GM23338 (cell line): Measurements from ENCODE around the gene MYH2. TPM values are rescaled to one million over a fixed set of nuclear protein-coding genes. Genes with fewer than 3 reads are reported as not detected.

Experiments used
- ATAC-seq: fragments of 200-7000 bp; cut with Tn5 transposase; 3 replicates; pipeline ENCODE4 v1.9.1; 2020
- DNase-seq: peaks from one replicate; pipeline ENCODE4 v3.0.0-alpha.2; 2015; ENCODE audit warnings: low spot score
- H2AFZ ChIP-seq: fragments of 200-600 bp; sonication (generic); 2 replicates; pipeline ENCODE4 v1.8.0; 2016; ENCODE audit warnings: antibody characterized with exemption, mild to moderate bottlenecking, moderate library complexity
- H3F3A ChIP-seq: fragments of 200-600 bp; sonication (generic); replicated peaks from 2 replicates; pipeline ENCODE4 v1.8.0; 2017; ENCODE audit warnings: antibody characterized with exemption, mixed run types, low read depth
- H3K27ac ChIP-seq: fragments of 200-600 bp; sonication (generic); 2 replicates; pipeline ENCODE4 v1.6.1; 2016; ENCODE audit warnings: low read depth
- H3K27me3 ChIP-seq: fragments of 200-600 bp; sonication (generic); 2 replicates; pipeline ENCODE4 v1.8.0; 2016; ENCODE audit warnings: mild to moderate bottlenecking, mixed run types, moderate library complexity; ENCODE audit not compliant: insufficient read depth
- H3K36me3 ChIP-seq: fragments of 200-600 bp; sonication (generic); 2 replicates; pipeline ENCODE4 v1.8.0; 2016; ENCODE audit warnings: mild to moderate bottlenecking; ENCODE audit not compliant: insufficient read depth
- H3K4me1 ChIP-seq: fragments of 200-600 bp; sonication (generic); 2 replicates; pipeline ENCODE4 v1.8.0; 2016; ENCODE audit warnings: mild to moderate bottlenecking, moderate library complexity; ENCODE audit not compliant: insufficient read depth
- H3K4me2 ChIP-seq: fragments of 200-600 bp; sonication (generic); 2 replicates; pipeline ENCODE4 v1.7.1; 2017; ENCODE audit warnings: mixed run types
- H3K4me3 ChIP-seq: fragments of 200-600 bp; sonication (generic); 2 replicates; pipeline ENCODE4 v1.6.1; 2016; ENCODE audit warnings: mixed run types
- H3K79me2 ChIP-seq: fragments of 200-600 bp; sonication (generic); replicated peaks from 2 replicates; pipeline ENCODE4 v1.8.0; 2017; ENCODE audit warnings: mild to moderate bottlenecking; ENCODE audit not compliant: insufficient read depth
- H3K9me2 ChIP-seq: fragments of 200-600 bp; sonication (generic); 2 replicates; pipeline ENCODE4 v1.8.0; 2017; ENCODE audit not compliant: insufficient read depth
- H4K20me1 ChIP-seq: fragments of 200-600 bp; sonication (generic); replicated peaks from 2 replicates; pipeline ENCODE4 v1.8.0; 2017; ENCODE audit warnings: mild to moderate bottlenecking; ENCODE audit not compliant: insufficient read depth
- H3K27ac Mint-ChIP-seq: 2 replicates; pipeline ENCODE4 v1.8.0; 2020; ENCODE audit warnings: inconsistent platforms, mild to moderate bottlenecking, moderate library complexity, mixed read lengths
- H3K27me3 Mint-ChIP-seq: 3 replicates; pipeline ENCODE4 v1.8.0; 2022; ENCODE audit warnings: low read depth, mild to moderate bottlenecking, moderate library complexity, mixed read lengths, inconsistent platforms; ENCODE audit not compliant: insufficient read depth, poor library complexity
- H3K36me3 Mint-ChIP-seq: 3 replicates; pipeline ENCODE4 v1.8.0; 2021; ENCODE audit warnings: low read depth, mild to moderate bottlenecking, inconsistent platforms, moderate library complexity, mixed read lengths
- H3K4me1 Mint-ChIP-seq: 3 replicates; pipeline ENCODE4 v1.8.0; 2020; ENCODE audit warnings: mild to moderate bottlenecking, inconsistent platforms, mixed read lengths
- H3K4me3 Mint-ChIP-seq: 3 replicates; pipeline ENCODE4 v1.8.0; 2021; ENCODE audit warnings: moderate library complexity, mild to moderate bottlenecking, inconsistent platforms, mixed read lengths
- H3K9me3 Mint-ChIP-seq: 3 replicates; pipeline ENCODE4 v1.8.0; 2020; ENCODE audit warnings: moderate library complexity, mild to moderate bottlenecking, inconsistent platforms, mixed read lengths
- ETS1 ChIP-seq: IDR thresholded peaks from 2 replicates; pipeline ENCODE4 v1.6.1; 2016; ENCODE audit warnings: antibody characterized with exemption
- EZH2 ChIP-seq: fragments of 200-600 bp; sonication (generic); IDR thresholded peaks from one replicate; pipeline ENCODE4 v1.8.0; 2017; ENCODE audit warnings: antibody characterized with exemption, mild to moderate bottlenecking, low read depth; ENCODE audit not compliant: unreplicated experiment
- EZH2phosphoT487 ChIP-seq: fragments of 200-600 bp; sonication (generic); IDR thresholded peaks from one replicate; pipeline ENCODE4 v1.8.1; 2018; ENCODE audit warnings: antibody characterized with exemption; ENCODE audit not compliant: unreplicated experiment
- JUNB ChIP-seq: IDR thresholded peaks from one replicate; pipeline ENCODE4 v1.6.1; 2016; ENCODE audit warnings: antibody characterized with exemption; ENCODE audit not compliant: unreplicated experiment
- NANOG ChIP-seq: IDR thresholded peaks from 2 replicates; pipeline ENCODE4 v1.6.1; 2016; ENCODE audit warnings: antibody characterized with exemption, borderline replicate concordance
- POLR2AphosphoS5 ChIP-seq: IDR thresholded peaks from 2 replicates; pipeline ENCODE4 v1.6.1; 2016; ENCODE audit warnings: antibody characterized with exemption, low read depth
- ZNF114 ChIP-seq: fragments of 250-450 bp; sonication (Bioruptor Pico); IDR thresholded peaks from 2 replicates; pipeline ENCODE4 v1.5.0; 2020; ENCODE audit warnings: mild to moderate bottlenecking, moderate library complexity
- ZNF331 ChIP-seq: fragments of 250-450 bp; sonication (Bioruptor Pico); IDR thresholded peaks from 2 replicates; pipeline ENCODE4 v1.5.0; 2020; ENCODE audit warnings: low read depth, mild to moderate bottlenecking, moderate library complexity
- polyA plus RNA-seq: library from polyadenylated mRNA; unstranded; fragments of >200 nt; fragmentation: Nextera tagmentation; extraction: Ambion mirVana; gene quantifications from 2 replicates; pipeline ENCODE4 v1.2.1, GENCODE V29; 2016
- total RNA-seq: library from RNA; depleted of rRNA; stranded (reverse); fragments of >200 nt; shearing (Covaris generic); gene quantifications from 2 replicates; pipeline ENCODE4 v1.2.3, GENCODE V29; 2014
- TF ChIP-seq, protein P1 (sequence below): fragments of 250-450 bp; sonication (Bioruptor Pico); IDR thresholded peaks from 2 replicates; pipeline ENCODE4 v1.5.0; 2020; ENCODE audit warnings: mild to moderate bottlenecking, moderate library complexity

MYH2 gene
- total and polyA plus RNA-seq, 2 experiments from 2014 or later = 7.5 to 27.7 TPM

- Histone ChIP-seq H3K4me2 (no peak overlapping the region), H3K27ac (no peak overlapping the region), H3K27me3 (no peaks in the 10 kb centered on the region), H4K20me1 (no peaks in the 10 kb centered on the region), H3K36me3 (no peaks in the 10 kb centered on the region), H3K4me1 (no peaks in the 10 kb centered on the region), H3K9me2 (no peaks in the 10 kb centered on the region), H2AFZ (no peak overlapping the region), H3F3A (no peaks in the 10 kb centered on the region), H3K4me3 (no peak overlapping the region), H3K79me2 (no peaks in the 10 kb centered on the region)
- no peak for DNase-seq
- peaks cover 2% of the 10 kb centered on the region; the same call in 1 of the 3 replicates for H3K9me3 Mint-ChIP-seq
- H3K27ac Mint-ChIP-seq = no peak overlapping the region
- TF ChIP-seq POLR2AphosphoS5 (no peak), ZNF114 (CRISPR knock-in tag) (no peak), ETS1 (no peak), EZH2 (no peak), NANOG (no peak), ZNF331 (no peak), EZH2phosphoT487 (no peak), JUNB (no peak)
- TF ChIP-seq, protein P1, sequence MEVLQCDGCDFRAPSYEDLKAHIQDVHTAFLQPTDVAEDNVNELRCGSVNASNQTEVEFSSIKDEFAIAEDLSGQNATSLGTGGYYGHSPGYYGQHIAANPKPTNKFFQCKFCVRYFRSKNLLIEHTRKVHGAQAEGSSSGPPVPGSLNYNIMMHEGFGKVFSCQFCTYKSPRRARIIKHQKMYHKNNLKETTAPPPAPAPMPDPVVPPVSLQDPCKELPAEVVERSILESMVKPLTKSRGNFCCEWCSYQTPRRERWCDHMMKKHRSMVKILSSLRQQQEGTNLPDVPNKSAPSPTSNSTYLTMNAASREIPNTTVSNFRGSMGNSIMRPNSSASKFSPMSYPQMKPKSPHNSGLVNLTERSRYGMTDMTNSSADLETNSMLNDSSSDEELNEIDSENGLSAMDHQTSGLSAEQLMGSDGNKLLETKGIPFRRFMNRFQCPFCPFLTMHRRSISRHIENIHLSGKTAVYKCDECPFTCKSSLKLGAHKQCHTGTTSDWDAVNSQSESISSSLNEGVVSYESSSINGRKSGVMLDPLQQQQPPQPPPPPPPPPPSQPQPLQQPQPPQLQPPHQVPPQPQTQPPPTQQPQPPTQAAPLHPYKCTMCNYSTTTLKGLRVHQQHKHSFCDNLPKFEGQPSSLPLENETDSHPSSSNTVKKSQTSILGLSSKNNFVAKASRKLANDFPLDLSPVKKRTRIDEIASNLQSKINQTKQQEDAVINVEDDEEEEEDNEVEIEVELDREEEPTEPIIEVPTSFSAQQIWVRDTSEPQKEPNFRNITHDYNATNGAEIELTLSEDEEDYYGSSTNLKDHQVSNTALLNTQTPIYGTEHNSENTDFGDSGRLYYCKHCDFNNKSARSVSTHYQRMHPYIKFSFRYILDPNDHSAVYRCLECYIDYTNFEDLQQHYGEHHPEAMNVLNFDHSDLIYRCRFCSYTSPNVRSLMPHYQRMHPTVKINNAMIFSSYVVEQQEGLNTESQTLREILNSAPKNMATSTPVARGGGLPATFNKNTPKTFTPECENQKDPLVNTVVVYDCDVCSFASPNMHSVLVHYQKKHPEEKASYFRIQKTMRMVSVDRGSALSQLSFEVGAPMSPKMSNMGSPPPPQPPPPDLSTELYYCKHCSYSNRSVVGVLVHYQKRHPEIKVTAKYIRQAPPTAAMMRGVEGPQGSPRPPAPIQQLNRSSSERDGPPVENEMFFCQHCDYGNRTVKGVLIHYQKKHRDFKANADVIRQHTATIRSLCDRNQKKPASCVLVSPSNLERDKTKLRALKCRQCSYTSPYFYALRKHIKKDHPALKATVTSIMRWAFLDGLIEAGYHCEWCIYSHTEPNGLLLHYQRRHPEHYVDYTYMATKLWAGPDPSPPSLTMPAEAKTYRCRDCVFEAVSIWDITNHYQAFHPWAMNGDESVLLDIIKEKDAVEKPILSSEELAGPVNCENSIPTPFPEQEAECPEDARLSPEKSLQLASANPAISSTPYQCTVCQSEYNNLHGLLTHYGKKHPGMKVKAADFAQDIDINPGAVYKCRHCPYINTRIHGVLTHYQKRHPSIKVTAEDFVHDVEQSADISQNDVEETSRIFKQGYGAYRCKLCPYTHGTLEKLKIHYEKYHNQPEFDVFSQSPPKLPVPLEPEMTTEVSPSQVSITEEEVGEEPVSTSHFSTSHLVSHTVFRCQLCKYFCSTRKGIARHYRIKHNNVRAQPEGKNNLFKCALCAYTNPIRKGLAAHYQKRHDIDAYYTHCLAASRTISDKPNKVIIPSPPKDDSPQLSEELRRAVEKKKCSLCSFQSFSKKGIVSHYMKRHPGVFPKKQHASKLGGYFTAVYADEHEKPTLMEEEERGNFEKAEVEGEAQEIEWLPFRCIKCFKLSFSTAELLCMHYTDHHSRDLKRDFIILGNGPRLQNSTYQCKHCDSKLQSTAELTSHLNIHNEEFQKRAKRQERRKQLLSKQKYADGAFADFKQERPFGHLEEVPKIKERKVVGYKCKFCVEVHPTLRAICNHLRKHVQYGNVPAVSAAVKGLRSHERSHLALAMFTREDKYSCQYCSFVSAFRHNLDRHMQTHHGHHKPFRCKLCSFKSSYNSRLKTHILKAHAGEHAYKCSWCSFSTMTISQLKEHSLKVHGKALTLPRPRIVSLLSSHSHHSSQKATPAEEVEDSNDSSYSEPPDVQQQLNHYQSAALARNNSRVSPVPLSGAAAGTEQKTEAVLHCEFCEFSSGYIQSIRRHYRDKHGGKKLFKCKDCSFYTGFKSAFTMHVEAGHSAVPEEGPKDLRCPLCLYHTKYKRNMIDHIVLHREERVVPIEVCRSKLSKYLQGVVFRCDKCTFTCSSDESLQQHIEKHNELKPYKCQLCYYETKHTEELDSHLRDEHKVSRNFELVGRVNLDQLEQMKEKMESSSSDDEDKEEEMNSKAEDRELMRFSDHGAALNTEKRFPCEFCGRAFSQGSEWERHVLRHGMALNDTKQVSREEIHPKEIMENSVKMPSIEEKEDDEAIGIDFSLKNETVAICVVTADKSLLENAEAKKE (CRISPR knock-in tag) = no peak
- no peak overlapping the region for H3K4me3 Mint-ChIP-seq
- H3K27me3 Mint-ChIP-seq = peaks cover 3% of the 10 kb centered on the region
- no peaks in the 10 kb centered on the region; the same call in 2 of the 3 replicates for H3K36me3 Mint-ChIP-seq
- no peak for ATAC-seq
- H3K4me1 Mint-ChIP-seq = no peaks in the 10 kb centered on the region
These were observed 36.1 kb upstream of the MYH2 start for GRCh38 chr17:10585529-10585928.
